GM12891 (cell line): ENCODE measurements around the gene CADPS.

ENCODE experiments used
- PAX5 ChIP-seq: IDR thresholded peaks from 2 replicates; pipeline ENCODE4 v1.6.1; 2011; ENCODE audit warnings: low read length, moderate library complexity, mild to moderate bottlenecking; ENCODE audit not compliant: insufficient read depth, severe bottlenecking
- POLR2A ChIP-seq: IDR thresholded peaks from 2 replicates; pipeline ENCODE4 v1.6.1; 2011; ENCODE audit warnings: low read depth, low read length, control low read depth
- POLR2AphosphoS5 ChIP-seq: IDR thresholded peaks from 2 replicates; pipeline ENCODE4 v1.6.1; 2011; ENCODE audit warnings: low read depth, low read length, control low read depth
- POU2F2 ChIP-seq: IDR thresholded peaks from 2 replicates; pipeline ENCODE4 v1.6.1; 2011; ENCODE audit warnings: low read depth, mild to moderate bottlenecking, control low read depth, low read length, moderate library complexity
- SPI1 ChIP-seq: IDR thresholded peaks from 2 replicates; pipeline ENCODE4 v1.6.1; 2011; ENCODE audit warnings: low read depth, low read length, control low read depth
- TAF1 ChIP-seq: IDR thresholded peaks from 2 replicates; pipeline ENCODE4 v1.6.1; 2011; ENCODE audit warnings: low read depth, low read length, control low read depth

DNA sequence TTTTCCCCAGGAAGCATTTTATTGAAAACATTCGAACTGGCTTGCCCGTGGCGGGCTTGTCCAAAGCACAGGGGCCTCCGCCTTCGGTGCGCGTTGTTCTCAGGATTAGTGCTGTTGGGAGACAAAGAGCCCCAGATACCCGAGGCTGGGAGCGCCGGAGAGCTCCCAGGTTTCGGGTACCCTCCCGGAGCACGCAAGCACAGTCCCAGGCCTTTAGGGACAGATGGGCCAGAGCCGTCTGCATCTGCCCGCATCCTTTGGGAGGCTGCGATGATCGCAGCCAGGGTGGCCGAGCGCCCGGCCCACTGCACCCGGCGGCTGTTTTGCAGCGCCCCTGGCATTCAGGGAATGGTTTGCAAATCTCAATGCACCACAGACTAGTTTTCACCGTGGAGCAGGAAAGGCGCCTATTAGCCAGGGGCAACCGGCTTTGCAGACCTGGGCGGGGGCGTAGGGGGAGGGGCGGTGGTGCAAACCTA lies 496.9 kb downstream of the CADPS start:
- TF ChIP-seq POLR2AphosphoS5: no peak
- no peak for TF ChIP-seq TAF1
- no peak for TF ChIP-seq POLR2A
- no peak for TF ChIP-seq POU2F2
- no peak for TF ChIP-seq PAX5
- TF ChIP-seq SPI1: no peak
